ENCODE measurements around the gene C5orf34.
"Not testable (repeated sequence)": the region's sequence is repeated elsewhere in the genome, so short reads cannot be mapped to it uniquely, and the experiment has no call there.

Gene C5orf34

DNA sequence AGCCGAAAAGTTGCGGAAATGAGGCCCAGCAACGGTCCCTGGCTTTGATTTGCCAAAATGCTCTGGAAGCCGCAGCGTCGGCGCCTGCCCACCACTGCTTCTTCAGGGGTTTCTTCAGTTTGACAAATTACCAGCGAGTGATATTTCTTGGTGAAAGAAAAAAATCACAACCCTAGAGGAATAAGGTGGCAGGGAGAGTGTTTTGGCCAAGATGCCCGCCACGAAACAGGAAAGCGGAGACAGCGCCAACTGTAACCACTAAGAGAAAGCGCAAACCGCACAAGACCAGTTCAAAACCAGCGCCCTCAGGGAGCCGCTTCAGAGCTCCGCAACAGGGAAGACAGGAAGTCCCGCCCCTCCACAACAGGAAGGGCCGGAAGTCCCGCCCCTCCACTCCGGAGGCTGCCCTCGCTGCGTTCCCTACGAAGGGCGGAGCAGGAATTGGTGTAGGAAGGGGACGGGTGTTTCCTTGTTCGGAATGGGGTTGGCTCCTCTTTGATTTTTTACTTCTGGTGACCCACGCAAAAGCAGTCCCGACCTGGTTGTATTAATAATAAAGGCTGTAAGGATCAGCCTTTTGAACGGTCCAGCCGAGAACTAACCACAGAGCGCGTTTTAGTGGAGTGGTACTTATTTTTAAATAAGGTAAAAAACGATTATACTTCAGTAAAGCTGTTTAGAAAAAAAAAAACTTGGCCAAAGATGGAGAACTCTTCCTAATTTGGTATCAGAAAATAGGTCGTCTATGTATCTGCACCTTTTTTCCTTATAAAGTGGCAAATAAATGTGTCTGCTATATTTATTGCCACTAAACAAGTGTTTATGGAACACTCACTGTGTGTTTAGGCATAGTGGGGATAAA is at the start of gene C5orf34:
C5orf34 (minus strand) TSS at position 333 of the 862 bp plus-strand sequence. CDS start 5,809 bp downstream, outside the sequence.
- DNase-seq = peak; percentile 95

- DNase-seq = no peak
Measured at GRCh38 chr5:43564289-43564850, 49.4 kb upstream of the C5orf34 start.

GRCh38 chr5:43563321-43563720 is 48.4 kb upstream of the C5orf34 start:
- DNase-seq = no peak

GRCh38 chr5:43561356-43561755 is 46.4 kb upstream of the C5orf34 start:
- no peak for DNase-seq

DNA sequence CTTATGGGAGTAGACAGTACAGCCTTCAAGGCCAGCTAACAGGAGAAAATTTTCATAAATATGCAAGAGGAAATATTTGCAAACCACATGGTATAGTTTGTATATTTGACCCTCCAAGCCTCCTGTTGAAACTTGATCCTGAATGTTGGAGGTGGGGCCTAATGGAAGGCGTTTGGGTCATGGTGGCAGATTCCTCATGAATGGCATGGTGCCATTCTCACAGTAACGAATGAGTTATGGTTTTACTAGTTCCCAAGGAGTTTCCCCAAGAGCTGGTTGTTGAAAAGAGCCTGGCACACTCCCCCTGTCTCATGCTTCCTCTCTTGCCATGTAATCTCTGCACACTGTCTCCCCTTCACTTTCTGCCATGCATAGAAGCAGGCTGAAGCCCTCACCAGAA is 45.2 kb upstream of the C5orf34 start:
- no peak for DNase-seq

GRCh38 chr5:43556857-43557542 is 42.1 kb upstream of the C5orf34 start, which contains the start of gene PAIP1:
Gene PAIP1 (minus strand): TSS chr5:43557077. CDS start chr5:43556846, 231 bp downstream.
- peak; percentile 87 for DNase-seq

- DNase-seq = not testable (repeated sequence)
Measured at GRCh38 chr5:43556607-43556856, 41.6 kb upstream of the C5orf34 start.

DNA sequence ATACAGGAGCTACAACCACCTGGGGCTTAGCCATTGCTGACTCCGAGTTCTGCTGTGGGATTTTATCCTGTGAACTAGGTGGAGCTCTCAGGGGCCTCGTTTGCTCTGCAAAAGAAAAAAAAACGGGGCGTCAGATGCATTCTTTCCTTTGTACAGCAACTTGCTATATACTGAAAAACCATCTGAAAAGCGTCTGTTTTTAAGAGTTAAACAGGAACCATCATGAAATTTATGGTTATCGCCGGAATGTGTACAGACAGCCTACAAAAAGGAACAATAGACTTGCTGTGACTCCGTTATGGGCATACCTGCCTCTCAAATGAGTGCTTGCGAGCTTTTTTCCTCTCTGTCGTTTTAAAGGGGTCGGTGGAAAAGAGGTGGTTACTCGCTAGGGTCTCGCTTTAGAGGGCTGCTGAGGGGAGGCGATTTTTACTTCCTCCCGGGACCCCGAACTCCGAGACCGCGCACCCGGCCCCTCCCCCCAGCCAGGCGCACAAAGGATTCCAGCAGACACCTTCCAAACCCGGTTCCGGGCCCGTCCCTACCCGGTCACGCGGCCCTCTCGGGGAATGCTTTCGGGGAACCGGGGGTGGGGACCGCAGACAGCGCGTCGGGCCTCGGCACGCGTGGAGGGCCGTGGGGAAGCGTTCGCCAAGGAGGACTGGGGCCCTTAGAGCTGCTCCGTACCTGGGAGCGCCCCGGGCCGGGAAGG is 41.1 kb upstream of the C5orf34 start:
- DNase-seq = peak; percentile 66

DNA sequence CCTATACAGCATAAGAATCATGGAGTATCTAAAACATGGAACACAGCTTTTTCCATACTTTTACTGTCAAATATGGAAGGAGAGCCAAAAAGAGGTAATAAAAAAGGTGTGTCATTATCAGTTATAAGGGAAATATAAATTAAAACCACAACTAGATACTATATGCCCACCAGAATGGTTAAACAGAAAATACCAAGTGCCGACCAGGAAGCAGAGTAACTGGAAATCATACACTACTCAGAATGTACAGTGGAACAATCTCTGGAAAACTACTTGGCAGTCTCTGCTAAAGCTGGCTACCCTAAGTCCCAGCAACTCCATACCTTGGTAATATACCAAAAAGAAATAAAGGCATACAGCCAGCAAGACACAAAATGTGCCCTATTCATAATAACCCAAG is 39.5 kb upstream of the C5orf34 start:
- DNase-seq = no peak

GRCh38 chr5:43553381-43553780 is 38.4 kb upstream of the C5orf34 start:
- no peak for DNase-seq

GRCh38 chr5:43551731-43552130 is 36.8 kb upstream of the C5orf34 start:
- no peak for DNase-seq

DNA sequence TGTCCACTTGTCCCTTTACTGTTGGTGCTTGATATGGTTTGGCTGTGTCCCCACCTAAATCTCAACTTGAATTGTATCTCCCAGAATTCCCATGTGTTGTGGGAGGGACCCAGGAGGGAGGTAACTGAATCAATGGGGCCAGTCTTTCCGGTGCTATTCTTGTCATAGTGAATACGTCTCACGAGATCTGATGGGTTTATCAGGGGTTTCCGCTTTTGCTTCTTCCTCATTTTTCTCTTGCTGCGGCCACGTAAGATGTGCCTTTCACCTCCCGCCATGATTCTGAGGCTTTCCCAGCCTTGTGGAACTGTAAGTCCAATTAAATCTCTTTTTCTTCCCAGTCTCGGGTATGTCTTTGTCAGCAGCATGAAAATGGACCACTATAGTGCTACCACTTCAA is 34.3 kb upstream of the C5orf34 start:
- not testable (repeated sequence) for DNase-seq

GRCh38 chr5:43548358-43548757 is 33.4 kb upstream of the C5orf34 start:
- no peak for DNase-seq

DNA sequence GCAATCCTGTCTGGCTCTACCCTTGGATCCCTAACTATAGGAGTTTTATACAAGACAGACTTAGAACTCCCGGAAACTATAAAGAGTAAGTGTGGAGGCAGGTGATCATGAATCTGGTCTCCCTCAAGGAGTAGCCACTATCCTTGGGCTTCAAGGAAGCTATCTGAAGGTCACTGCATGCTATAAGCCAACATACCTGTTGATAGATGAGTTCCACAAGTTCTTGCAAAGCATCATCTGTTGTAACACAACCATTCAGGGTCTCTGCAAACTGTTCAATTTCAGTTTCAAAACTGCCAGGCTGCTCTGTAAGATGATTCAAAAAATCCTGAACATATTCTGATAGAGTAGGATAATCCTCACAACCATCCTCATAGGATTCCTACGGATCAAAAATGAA is 32.6 kb upstream of the C5orf34 start:
- no peak for DNase-seq

DNA sequence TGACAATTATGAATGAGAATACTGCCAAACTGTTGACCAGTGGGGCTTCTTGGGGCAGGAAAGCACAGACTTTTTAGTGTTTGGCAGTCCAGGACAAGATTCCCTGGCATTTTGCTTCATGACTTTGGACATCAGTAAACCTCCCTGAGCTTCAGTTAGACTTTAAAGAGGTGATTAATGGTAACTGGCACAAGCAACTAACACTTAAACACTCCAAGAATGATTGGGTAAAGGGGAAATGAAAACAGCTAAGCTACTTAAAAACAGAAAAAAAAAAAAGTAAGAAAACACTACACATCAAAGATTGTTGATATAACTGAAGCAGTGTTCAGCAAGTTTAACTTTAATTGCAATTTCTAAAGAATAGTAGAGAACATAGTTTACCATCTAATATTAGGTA is 28.5 kb upstream of the C5orf34 start:
- no peak for DNase-seq

GRCh38 chr5:43540746-43541145 is 25.8 kb upstream of the C5orf34 start:
- DNase-seq = no peak

DNA sequence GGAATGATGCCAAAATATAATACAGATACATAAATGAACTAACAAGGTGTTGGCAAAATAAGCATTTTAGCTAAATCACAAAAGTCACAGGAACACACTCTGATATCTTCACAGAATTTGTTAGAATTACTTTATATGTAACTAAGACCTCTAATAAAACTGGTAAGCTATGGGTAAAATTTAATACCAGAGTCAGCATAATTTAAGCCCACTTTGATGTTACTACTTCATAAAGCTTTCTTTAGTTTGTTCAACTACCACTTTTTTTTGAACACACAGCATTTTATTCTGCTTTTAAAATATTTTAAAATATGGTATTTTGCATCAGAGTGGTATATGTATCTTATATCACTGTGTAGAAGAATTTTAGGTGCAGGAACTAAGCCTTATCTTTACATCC is 22.0 kb upstream of the C5orf34 start:
- DNase-seq = no peak

DNA sequence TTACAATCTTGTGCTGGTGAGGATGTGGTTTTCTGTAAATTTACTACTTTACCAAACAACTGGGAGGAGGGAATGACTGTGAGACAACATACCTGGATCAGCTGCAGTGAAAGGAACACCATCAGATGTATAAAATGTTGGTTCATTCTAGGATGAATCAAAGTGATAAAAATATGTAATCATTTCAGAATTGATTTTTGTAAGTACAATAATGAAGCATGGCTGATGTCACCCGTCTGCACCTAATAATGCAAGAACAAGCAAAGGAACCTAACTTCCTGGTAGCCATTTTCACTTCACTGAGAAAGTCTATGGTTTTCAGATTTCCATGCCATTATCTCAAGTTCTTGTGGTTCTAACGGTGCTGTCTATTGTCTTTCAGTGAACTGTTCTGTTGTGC is 18.7 kb upstream of the C5orf34 start:
- no peak for DNase-seq

DNA sequence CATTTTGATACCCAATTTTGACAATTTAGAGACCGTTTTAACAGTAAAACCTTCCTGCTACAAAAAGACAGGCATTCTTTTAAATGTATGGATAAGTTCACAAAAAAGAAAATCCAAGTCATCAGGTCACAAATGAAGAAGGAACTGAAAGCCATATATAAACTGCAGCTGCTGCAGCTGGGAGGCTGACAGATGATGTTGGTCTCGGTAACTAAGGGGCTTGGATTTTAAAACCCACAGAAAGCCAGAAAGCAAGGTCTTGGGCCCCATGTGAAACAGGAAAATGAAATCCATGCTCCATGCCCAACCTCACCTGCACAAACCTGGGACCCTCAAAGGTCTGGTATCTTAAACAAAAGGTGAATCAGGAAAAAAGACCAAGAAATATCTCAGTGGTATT is 15.7 kb upstream of the C5orf34 start:
- no peak for DNase-seq

DNA sequence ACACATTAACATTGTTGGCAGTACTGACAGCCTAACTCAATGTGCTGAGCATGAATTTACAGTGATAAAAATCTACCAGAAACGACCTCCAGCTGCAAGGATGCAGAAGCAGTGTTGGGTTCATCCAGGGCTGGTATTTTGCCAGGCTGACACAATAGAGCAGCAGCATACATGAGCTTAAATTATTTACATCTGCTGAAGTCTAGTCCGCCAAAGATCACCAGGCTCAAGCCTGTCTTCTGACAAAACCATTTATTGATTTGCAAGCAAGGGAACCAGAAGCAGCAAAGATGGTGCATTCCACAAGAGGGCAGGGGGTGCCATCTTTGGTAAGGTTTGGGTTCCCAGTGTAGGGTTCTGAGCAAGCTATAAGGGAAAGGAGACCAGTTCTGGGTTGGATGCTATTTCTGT is 8.7 kb upstream of the C5orf34 start:
- no peak for DNase-seq

DNA sequence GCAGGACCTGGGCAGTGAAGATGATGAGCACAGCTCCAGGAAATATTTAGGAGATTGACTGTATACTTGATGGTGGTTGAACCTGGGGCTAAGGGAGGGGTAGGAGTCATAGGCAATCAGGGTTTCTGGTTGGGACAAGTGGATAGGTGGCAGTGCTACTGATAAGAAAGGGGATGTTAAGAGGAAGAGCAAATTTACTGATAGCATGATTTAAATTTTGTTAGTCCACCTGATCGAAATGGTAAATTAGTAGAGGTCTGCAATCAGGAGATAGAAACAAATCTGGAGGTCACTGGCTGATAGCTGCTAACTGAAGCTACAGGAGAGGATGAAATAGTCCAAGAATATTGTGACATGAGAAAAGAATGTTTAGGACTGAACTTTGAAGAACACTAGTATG is 5.7 kb upstream of the C5orf34 start:
- no peak for DNase-seq

GRCh38 chr5:43515678-43516048 is 715 bp upstream of the C5orf34 start:
- no peak for DNase-seq

GRCh38 chr5:43514471-43514815 is 505 bp downstream of the C5orf34 start:
- DNase-seq = no peak

GRCh38 chr5:43514025-43514424 is 923 bp downstream of the C5orf34 start:
- no peak for DNase-seq

Data from activated CD4-positive, CD25-positive, alpha-beta regulatory T cell treated with anti-CD3 and anti-CD28 coated beads, Interleukin-2, amount 50 U/mL, for 72 hours (primary cell).